Esophagus muscularis mucosa (tissue), 4 donors: ENCODE measurements around the gene ZNF692. TPM values are rescaled to one million over a fixed set of nuclear protein-coding genes. Genes with fewer than 3 reads are reported as not detected.

Experiments used
- DNase-seq: peaks from one replicate; pipeline ENCODE4 v3.0.0-alpha.2; 2017; ENCODE audit errors: extremely low spot score
- H3K27ac ChIP-seq, 4 donors: fragments of 200-600 bp; sonication (generic); replicated peaks in 1 of 4; 1 replicate in 3 of 4; 2 replicates in 1 of 4; pipeline ENCODE4 v1.5.1; 2016 to 2019; ENCODE audit warnings: mild to moderate bottlenecking in 1 of 4
- H3K27me3 ChIP-seq, 4 donors: fragments of 200-600 bp; sonication (generic); one replicate each; pipeline versions ENCODE4 v1.5.1 to v1.6.0; 2016 to 2019
- H3K36me3 ChIP-seq, 4 donors: fragments of 200-600 bp; sonication (generic); one replicate each; pipeline ENCODE4 v1.5.1; 2016 to 2019
- H3K4me1 ChIP-seq, 4 donors: fragments of 200-600 bp; sonication (generic); one replicate each; pipeline ENCODE4 v1.5.1; 2016 to 2019
- H3K4me3 ChIP-seq, 4 donors: fragments of 200-600 bp; sonication (generic); 1 replicate in 2 of 4; 2 replicates in 2 of 4; pipeline ENCODE4 v1.5.1; 2016 to 2019; ENCODE audit warnings: mild to moderate bottlenecking in 4 of 4, moderate library complexity in 1 of 4
- H3K9me3 ChIP-seq, 4 donors: fragments of 200-600 bp; sonication (generic); 1 replicate in 3 of 4; 2 replicates in 1 of 4; pipeline ENCODE4 v1.5.1; 2016 to 2019
- EP300 ChIP-seq: sonication (generic); formaldehyde crosslinking; IDR thresholded peaks from one replicate; pipeline ENCODE4 v1.6.1; 2017; ENCODE audit warnings: antibody characterized with exemption
- POLR2A ChIP-seq: fragments of 450-650 bp; IDR thresholded peaks from one replicate; pipeline ENCODE4 v1.6.1; 2017; ENCODE audit warnings: antibody characterized with exemption, moderate library complexity, mild to moderate bottlenecking, low read depth
- POLR2AphosphoS5 ChIP-seq, 2 donors: sonication (generic); formaldehyde crosslinking; IDR thresholded peaks; one replicate each; pipeline ENCODE4 v1.6.1; 2017; ENCODE audit warnings: antibody characterized with exemption in 2 of 2
- WGBS: methylation state at CpG from one replicate; pipeline ENCODE4 v1.1.5; 2018; 5-methylcytosine and 5-hydroxymethylcytosine counted together
- intact Hi-C: fragments of 100-400 bp; cut with DNase I; formaldehyde crosslinking; loops from one replicate; pipeline ENCODE4 v1.15.1; 2023
- total RNA-seq, 4 donors: library from RNA; depleted of rRNA; stranded (reverse); fragments of >200 nt; gene quantifications; one replicate each; pipeline versions ENCODE4 v1.1.0 to v1.2.1, GENCODE V29; 2016
- TF ChIP-seq, protein P1 (sequence below), 3 experiments: fragments of 200-600 bp in 2 of 3; fragments of 450-650 bp in 1 of 3; sonication (generic) in 2 of 3; IDR thresholded peaks; one replicate each; pipeline ENCODE4 v1.5.1; 2017 to 2019; ENCODE audit warnings: antibody characterized with exemption in 3 of 3, mild to moderate bottlenecking in 2 of 3, moderate library complexity in 1 of 3

ZNF692 gene
- total RNA-seq, 4 donors from 2014 or later, result 19.4 to 37.3 (median 30.5) TPM

DNA sequence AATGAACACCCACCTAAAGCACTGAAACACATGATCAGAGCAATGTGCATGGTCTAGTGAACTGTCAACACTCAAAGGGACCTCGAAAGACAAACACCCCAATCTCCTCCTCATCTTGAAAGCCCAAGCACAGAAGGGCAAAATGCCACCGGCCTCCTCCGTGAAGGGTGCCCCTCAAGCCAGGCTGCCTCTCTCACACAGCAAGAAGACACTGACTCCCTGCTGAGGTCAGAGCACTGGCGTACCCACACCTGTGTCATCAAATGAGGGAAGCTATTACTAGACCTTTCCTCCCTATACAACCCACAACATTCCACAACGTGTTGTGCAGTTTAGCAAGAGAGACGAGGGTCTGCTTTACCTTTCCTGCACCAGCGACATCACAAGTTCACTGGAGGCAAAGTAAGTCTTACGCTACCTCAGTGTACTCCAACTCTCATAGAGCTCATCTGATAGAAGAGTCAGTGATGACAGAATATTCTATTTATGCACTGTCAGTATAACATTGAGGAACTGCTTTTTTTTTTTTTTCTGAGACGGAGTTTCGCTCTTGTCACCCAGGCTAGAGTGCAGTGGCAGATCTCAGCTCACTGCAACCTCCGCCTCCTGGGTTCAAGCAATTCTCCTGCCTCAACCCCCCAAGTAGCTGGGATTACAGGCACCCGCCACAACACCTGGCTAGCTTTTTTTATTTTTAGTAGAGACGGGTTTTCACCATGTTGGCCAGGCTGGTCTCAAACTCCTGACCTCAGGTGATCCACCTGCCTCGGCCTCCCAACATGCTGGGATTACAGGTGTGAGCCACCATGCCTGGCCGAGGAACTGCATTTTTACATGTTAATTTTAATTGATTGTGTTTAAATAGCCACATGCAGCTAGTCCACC is 36.5 kb downstream of the ZNF692 start:
- no peak for TF ChIP-seq POLR2A
- no peak for TF ChIP-seq EP300
- TF ChIP-seq POLR2AphosphoS5 (IDR thresholded peaks at IDR 0.05), result no peak
- TF ChIP-seq, protein P1, sequence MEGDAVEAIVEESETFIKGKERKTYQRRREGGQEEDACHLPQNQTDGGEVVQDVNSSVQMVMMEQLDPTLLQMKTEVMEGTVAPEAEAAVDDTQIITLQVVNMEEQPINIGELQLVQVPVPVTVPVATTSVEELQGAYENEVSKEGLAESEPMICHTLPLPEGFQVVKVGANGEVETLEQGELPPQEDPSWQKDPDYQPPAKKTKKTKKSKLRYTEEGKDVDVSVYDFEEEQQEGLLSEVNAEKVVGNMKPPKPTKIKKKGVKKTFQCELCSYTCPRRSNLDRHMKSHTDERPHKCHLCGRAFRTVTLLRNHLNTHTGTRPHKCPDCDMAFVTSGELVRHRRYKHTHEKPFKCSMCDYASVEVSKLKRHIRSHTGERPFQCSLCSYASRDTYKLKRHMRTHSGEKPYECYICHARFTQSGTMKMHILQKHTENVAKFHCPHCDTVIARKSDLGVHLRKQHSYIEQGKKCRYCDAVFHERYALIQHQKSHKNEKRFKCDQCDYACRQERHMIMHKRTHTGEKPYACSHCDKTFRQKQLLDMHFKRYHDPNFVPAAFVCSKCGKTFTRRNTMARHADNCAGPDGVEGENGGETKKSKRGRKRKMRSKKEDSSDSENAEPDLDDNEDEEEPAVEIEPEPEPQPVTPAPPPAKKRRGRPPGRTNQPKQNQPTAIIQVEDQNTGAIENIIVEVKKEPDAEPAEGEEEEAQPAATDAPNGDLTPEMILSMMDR (IDR thresholded peaks at IDR 0.05), result no peak
- Histone ChIP-seq H3K36me3 (peaks cover 0 to 44% (median 25%) of the 10 kb centered on the region in 4 donors), H3K9me3 (no peaks in the 10 kb centered on the region), H3K27me3 (no peaks in the 10 kb centered on the region), H3K27ac (no peak overlapping the region), H3K4me3 (peak overlapping the region in 1 of 4 donors; percentile 13), H3K4me1 (peaks cover 59 to 79% (median 75%) of the 10 kb centered on the region in 4 donors)
- intact Hi-C loops, result no loop called here
- 77% methylated on average over 15 of the region's 15 CpGs for WGBS
- no peak for DNase-seq

- Histone ChIP-seq H3K4me1 (peaks cover 53 to 71% (median 68%) of the 10 kb centered on the region in 4 donors), H3K4me3 (no peak overlapping the region), H3K27me3 (no peaks in the 10 kb centered on the region), H3K27ac (peak overlapping the region in 1 of 4 donors; percentile 46), H3K9me3 (no peaks in the 10 kb centered on the region), H3K36me3 (peaks cover under 1 to 51% (median 30%) of the 10 kb centered on the region in 4 donors)
- no peak for TF ChIP-seq POLR2AphosphoS5 (IDR thresholded peaks at IDR 0.05)
- TF ChIP-seq, protein P1 (IDR thresholded peaks at IDR 0.05), result no peak
- TF ChIP-seq POLR2A, result no peak
- TF ChIP-seq EP300, result no peak
- 85% methylated on average over 6 of the region's 7 CpGs for WGBS
- intact Hi-C loops, result no loop called here
- no peak for DNase-seq
Observed at GRCh38 chr1:248821641-248822040, 37.2 kb downstream of the ZNF692 start.

DNA sequence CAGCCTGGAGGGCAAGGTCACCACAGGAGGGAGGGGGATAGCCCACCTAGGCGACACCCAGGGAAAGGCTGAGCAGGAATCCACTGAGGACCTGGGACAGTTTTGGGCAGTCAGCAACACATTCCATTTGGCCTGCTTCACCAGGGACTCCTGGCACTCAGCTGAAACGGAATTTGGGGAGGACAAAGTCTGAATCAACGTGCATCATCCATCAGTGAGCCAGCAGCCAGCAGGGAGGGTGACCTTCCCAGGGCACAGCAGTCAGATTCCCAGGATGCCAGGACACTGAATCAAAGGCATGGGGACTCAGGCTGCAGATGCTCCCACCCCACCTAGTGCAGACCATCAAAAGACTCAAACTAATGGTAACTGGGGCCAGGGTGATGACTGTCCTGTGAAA is 37.8 kb downstream of the ZNF692 start:
- Histone ChIP-seq H3K27ac (peak overlapping the region in 2 of 4 donors; percentile 46 to 49), H3K36me3 (peaks cover 5 to 56% (median 36%) of the 10 kb centered on the region in 4 donors), H3K4me1 (peaks cover 52 to 70% (median 66%) of the 10 kb centered on the region in 4 donors), H3K9me3 (no peaks in the 10 kb centered on the region), H3K27me3 (no peaks in the 10 kb centered on the region), H3K4me3 (no peak overlapping the region)
- peak in 1 of 2 donors; percentile 50 for TF ChIP-seq POLR2AphosphoS5 (IDR thresholded peaks at IDR 0.05)
- TF ChIP-seq, protein P1 (IDR thresholded peaks at IDR 0.05), result no peak
- intact Hi-C loops, result no loop called here
- DNase-seq, result no peak
- WGBS, result 86% methylated on average over 1 of the region's 3 CpGs

- Histone ChIP-seq H3K27ac (peak overlapping the region in 1 of 4 donors; percentile 46), H3K27me3 (no peaks in the 10 kb centered on the region), H3K36me3 (peaks cover 13 to 66% (median 45%) of the 10 kb centered on the region in 4 donors), H3K4me3 (no peak overlapping the region), H3K9me3 (no peaks in the 10 kb centered on the region), H3K4me1 (peaks cover 51 to 69% (median 65%) of the 10 kb centered on the region in 4 donors)
- no peak for TF ChIP-seq EP300
- no peak for TF ChIP-seq POLR2AphosphoS5 (IDR thresholded peaks at IDR 0.05)
- TF ChIP-seq POLR2A, result no peak
- TF ChIP-seq, protein P1 (IDR thresholded peaks at IDR 0.05), result no peak
- no peak for DNase-seq
- 83% methylated on average over 7 of the region's 7 CpGs for WGBS
- intact Hi-C loops, result no loop called here
Observed at GRCh38 chr1:248820041-248820585, 38.8 kb downstream of the ZNF692 start.
